NOMO-1 treated with DMSO at 0.1 percent for 48 hours (cell line): Measurements from ENCODE around the gene ADGRG1.
A peak's percentile ranks its signal among the peaks of the same experiment; 100 is the strongest.

Experiments used
- DNase-seq: peaks from one replicate; lab custom pipeline; 2025; ENCODE audit not compliant: unreplicated experiment; lab: John Stamatoyannopoulos, UW

The ADGRG1 gene

DNA sequence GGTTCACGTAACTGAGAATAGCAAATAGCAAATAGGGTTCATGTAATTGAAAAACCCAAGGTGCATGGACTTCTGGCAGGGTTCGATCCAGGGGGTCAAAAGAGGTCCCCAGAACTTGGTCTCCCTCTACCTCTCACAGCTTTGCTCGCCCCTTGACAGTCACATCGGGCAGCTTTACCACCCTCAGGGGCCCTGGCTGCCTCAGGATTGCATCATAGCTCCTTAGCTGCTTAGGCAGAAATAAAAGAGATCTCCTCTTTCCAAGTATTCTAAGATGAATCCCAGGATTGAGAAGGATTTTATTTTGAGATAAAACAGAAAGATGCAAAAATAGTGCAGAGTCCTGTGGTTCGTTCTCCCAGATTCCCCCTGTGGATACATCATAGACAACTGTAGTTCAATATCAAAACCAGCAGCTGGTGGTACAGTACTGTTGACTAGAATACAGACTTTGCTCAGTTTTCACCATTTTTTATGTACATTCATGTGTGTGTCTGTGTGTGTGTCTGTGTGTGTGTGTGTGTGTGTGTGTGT lies 52.5 kb downstream of the ADGRG1 start:
- peak; percentile 32 for DNase-seq

GRCh38 chr16:57681950-57682728 lies 53.7 kb downstream of the ADGRG1 start:
- DNase-seq: no peak

DNA sequence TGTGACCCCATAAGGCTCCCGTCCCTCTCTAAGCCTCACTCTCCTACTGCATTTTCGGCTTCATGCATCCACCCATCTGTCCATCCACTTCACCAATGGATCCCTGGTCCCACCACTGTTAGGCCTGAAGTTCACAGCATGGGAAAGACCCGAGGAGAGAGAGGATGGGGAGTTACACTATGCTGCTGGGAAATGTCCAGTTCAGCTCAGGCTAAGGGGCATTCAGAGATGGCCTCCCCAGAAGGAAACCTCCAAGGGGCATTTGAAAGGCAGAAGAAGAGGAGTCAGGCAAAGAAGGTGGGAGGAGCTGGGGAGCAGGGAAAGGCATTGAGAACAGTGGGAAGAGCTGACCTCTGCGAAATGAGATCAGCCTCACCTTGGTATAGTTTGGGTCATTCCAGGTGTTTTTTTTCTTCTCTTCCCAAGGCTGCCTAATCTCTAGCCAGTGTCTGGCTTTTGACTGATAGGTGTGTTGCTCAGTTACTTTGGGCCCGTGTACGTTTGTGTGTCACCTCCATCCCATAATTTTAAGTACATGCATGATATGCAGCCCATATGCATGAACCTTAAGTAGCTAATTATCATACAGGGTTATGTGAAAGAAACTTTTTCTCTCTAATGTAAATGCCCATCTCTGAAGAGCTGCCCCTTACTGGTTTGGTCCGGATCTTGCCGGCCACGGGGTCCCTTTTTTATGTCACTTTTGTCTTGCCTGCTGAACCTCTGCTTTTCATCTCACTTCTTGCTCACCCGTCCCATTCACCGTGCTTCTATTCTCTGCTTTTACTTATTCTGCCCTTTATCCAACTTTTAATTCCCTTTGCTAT lies 54.6 kb downstream of the ADGRG1 start:
- no peak for DNase-seq

- DNase-seq: no peak
These were observed 55.5 kb downstream of the ADGRG1 start for GRCh38 chr16:57683636-57684545.

DNA sequence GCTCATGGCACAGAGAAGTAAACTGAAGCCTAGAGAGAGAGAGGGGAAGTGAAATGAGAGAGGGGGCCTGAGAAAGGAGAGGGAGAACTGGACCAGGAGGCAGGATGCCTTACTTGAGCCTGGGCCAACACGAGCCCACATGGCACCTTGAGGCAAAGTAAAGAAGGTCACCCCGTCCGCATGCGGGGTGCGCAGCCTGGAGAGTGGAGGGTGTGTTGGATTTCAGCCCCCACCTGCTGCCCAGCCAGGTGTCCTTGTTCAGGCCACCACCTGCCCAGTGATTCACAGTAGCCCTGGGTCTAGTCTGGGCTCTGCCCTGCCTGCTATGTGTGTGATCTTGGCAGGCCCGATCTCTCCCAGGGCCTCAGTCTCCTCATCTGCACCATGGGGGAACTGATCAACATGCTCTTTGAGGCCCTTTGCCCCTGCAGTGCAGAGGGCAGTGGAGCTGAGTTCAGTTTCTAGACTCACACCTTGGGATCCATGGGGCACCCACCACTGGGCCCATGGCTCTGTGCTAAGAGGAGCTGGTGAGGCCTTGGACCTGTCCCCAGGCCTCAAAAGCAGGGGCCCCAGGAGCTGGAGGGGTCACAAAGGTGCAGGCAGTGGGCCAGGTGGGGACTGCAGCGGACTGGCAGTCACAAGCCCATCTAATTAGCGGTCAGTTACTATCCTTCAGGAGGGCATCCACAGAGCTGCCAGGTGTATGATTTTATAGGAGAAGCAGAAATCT lies 56.4 kb downstream of the ADGRG1 start:
- DNase-seq: no peak

DNA sequence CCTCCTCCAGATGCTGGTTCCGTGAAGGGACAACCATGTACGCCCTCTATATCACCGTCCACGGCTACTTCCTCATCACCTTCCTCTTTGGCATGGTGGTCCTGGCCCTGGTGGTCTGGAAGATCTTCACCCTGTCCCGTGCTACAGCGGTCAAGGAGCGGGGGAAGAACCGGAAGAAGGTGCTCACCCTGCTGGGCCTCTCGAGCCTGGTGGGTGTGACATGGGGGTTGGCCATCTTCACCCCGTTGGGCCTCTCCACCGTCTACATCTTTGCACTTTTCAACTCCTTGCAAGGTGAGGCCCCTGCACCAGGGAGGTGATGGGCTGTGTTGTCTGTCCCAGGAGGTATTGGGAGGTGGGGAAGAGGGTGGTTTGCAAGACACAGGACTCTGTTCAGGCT lies 57.2 kb downstream of the ADGRG1 start:
- no peak for DNase-seq

GRCh38 chr16:57686577-57686976 lies 58.1 kb downstream of the ADGRG1 start:
- DNase-seq: no peak

- peak; percentile 16 for DNase-seq
These were observed 59.0 kb downstream of the ADGRG1 start for GRCh38 chr16:57687363-57687929.

DNA sequence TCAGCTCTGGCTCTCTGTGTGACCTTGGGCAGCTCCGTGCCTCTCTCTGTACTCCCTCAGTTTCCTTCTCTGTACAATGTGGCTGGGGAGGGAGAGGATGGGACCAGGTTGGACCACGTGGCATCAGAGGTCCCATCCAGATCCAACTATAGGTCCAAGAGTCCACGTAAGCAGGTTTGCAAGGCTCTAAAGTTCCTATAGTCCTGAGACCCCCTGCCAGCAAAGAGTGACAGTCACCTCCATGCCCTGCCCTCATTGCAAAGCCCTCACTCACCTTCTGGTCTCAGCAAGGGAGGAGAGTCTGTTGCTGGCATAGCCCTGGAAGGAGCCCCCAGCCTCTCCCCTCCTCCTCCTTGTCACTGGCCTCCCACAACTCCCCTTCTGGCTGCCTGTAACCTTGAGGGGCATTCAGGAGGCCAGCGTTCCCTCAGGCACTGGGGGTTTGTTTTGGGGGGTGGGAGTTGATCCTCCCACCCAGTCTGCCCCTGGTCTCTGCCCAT lies 60.1 kb downstream of the ADGRG1 start:
- DNase-seq: no peak

DNA sequence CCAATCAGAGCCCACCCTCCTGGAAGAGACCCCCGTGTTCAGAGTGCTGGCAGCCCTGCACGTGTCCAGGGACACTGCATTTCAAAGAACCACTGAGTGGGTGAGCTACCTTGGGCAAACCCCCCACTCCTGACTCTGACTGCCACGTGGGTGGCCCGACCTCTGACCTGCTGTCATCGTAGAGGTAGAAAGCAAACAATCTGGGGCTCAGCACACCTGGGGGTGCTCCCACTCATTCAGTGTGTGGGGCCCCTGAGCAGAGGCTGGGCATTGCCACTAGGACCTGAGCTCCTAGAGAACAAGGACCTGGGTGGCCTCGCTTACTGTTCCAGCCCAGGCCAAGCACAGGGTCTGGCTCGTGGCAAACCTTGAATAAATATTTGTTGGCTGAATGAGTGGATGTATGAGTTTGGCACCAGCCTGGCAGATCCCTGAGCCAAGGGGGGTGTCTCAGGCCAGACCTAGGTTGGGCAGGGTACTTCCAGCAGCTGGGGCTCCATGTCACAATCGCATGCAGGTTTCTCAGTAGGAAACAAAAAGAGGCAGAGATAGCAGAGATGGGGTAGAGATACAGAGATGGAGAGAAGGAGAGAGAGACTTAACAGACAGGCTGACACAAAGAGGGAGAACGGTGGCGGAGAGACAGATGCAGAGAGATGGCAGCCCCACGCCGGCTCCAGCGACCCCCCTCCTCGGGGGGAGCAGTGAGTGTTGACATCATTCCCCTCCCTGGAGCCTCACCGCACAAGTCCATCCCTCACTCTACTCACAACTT lies 60.7 kb downstream of the ADGRG1 start:
- DNase-seq: no peak

DNA sequence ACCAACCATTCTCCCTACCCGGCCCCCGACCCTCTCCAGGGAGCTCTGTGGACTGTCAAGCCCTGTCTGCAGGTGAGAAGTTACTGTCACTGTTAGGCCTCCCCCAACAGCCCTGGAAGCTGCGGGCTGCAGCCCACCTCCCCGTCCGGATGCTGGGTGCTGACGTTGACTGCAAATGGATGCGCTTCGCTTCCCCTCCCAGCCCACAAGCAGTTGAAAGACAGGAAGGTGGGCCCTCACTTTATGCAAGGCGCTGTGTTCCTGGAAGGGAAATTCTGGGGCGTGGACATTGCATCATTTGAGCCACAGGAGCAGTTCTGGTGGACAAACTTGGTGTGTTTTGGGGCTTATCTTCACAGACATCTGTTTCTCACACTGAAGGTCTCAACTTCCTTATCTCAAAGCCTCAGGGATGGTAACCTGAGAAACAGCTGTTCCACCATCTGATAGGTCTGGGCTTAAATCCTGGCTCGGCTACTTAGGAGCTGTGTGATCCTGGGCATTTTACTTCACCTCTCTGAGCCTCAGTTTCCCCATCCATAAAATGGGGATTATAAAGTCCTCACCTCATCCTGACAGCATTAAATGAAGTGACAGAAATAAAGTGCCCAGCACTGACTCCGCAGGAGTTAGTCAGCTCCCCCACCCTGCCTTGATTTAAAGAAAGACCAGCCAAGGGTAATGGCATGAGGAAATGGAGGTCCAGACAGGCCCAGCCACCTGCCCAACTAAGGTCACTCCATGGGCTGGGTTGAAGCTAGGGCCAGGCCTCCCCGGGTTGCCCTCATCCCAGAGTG lies 61.5 kb downstream of the ADGRG1 start:
- peak; percentile 89 for DNase-seq

- no peak for DNase-seq
These were observed 62.5 kb downstream of the ADGRG1 start for GRCh38 chr16:57690782-57691471.

DNA sequence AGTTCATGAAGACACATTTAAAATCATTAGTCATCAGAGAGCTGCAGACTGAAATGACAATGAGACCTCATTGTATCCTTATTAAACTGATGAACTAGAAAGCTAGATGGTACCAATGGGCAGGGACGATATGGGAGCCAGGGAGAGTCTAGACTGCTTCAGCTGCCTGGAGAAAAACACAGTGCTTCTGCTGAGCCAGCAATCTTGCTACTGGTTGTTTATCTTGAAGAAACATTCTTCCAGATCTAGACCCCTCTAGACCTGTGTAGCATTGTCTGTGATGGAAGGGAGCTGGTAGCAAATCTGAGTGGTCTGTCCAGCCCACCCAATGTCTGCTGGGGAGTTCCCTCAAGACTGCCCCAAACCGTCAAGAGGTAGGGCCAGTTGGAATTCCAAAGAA lies 64.2 kb downstream of the ADGRG1 start:
- no peak for DNase-seq

DNA sequence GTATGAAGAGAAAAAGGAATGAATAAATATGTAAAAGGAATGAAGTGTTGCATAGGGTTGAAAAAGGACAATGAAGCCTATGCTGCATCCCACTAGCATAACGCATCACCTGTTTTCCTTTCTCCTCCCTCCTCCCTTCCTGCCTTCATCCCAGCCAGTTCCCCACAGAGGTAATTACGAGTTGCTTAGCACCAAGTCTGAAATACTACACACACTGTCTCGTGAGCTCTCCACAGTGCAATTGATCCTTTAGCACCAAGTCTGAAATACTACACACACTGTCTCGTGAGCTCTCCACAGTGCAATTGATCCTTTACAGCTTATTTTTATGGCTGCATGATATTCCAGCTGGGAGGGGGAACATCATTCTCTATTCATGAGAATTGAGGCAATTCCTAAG lies 65.1 kb downstream of the ADGRG1 start:
- DNase-seq: no peak

DNA sequence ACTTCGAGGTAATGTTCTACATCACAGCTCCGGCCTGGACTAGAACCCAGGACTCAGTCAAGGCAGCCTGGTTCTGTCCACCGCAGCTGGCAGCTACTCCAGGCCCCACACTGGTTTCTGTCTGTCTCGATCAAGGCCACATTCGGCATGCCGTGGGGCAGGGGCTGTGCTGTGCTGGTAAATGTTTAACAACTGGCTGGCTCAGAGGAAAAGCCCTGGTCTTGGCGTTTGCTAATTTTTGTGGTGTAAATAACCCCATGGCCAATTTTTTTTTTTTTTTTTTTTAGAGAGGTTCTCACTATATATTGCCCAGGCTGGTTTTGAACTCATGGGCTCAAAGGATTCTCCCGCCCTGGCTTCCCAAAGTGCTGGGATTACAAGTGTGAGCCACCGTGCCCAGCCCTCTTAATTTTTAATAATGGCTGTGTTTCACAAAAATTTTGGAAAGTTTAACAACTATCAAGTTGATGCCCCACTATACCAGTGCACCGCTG lies 65.8 kb downstream of the ADGRG1 start:
- DNase-seq: no peak

GRCh38 chr16:57694725-57695679 lies 66.6 kb downstream of the ADGRG1 start, which contains the start of gene DRC7:
Gene DRC7 (plus strand): TSS chr16:57694806. CDS start chr16:57697950, 3,144 bp downstream.
- DNase-seq: peak; percentile 87
